BJ (cell line): Measurements from ENCODE around the gene PRM2. TPM values are rescaled to one million over a fixed set of nuclear protein-coding genes. Genes with fewer than 3 reads are reported as not detected.
A peak's percentile ranks its signal among the peaks of the same experiment; 100 is the strongest.

Source experiments
- CTCF ChIA-PET: fragments of 350-600 bp; formaldehyde crosslinking; extraction: SDS; loops from one replicate; lab custom pipeline; 2021; ENCODE audit warnings: antibody characterized with exemption, inconsistent platforms; lab: Yijun Ruan, JAX
- POLR2A ChIA-PET: fragments of 300-600 bp; sonication (Branson Sonifier 250); formaldehyde crosslinking; extraction: SDS; loops from one replicate; lab custom pipeline; 2021; ENCODE audit warnings: antibody characterized with exemption; lab: Charles Lee
- DNase-seq: peaks from one replicate; pipeline ENCODE4 v3.0.0-alpha.2; 2011; ENCODE audit warnings: low read depth
- H3K27me3 ChIP-seq: 2 replicates; pipeline ENCODE4 v1.6.0; 2011; ENCODE audit warnings: low read length; ENCODE audit not compliant: control insufficient read depth, insufficient read depth
- H3K36me3 ChIP-seq: 2 replicates; pipeline ENCODE4 v1.5.1; 2011; ENCODE audit warnings: low read length; ENCODE audit not compliant: control insufficient read depth, insufficient read depth
- H3K4me3 ChIP-seq: 2 replicates; pipeline ENCODE4 v1.5.1; 2011; ENCODE audit warnings: low read depth, mild to moderate bottlenecking, control low read depth, low read length
- CTCF ChIP-seq: IDR thresholded peaks from 2 replicates; pipeline ENCODE4 v1.5.1; 2011; ENCODE audit warnings: low read depth, mild to moderate bottlenecking, control low read depth, inconsistent platforms, low read length, moderate library complexity; ENCODE audit not compliant: insufficient read depth
- polyA plus RNA-seq: library from polyadenylated mRNA; depleted of rRNA; stranded (reverse); fragments of >200 nt; gene quantifications from 2 replicates; pipeline ENCODE4 v1.2.3, GENCODE V29; 2011

Gene PRM2
- polyA plus RNA-seq, 1 experiment = not detected

GRCh38 chr16:11297492-11298142, 21.3 kb upstream of the PRM2 start:
- no peak for TF ChIP-seq CTCF

GRCh38 chr16:11296706-11297491, 20.6 kb upstream of the PRM2 start:
- ChIA-PET CTCF (interaction anchor here (0.8 to 2.6 kb wide), 7 partner anchors 13 to 333 kb away, joined by 3 to 8 read pairs (median 4); partner anchors contain the start of gene SOCS1), POLR2A (no interaction called here)
- Histone ChIP-seq H3K36me3 (no peaks in the 10 kb centered on the region), H3K4me3 (no peak overlapping the region), H3K27me3 (no peaks in the 10 kb centered on the region)
- no peak for TF ChIP-seq CTCF
- DNase-seq = no peak

More at GRCh38 chr16:11297492-11298142, 21.3 kb upstream of the PRM2 start:
- H3K27me3 ChIP-seq = no peaks in the 10 kb centered on the region
- ChIA-PET POLR2A (interaction anchor here (0.6 kb wide), 1 partner anchor 273 kb away, joined by 3 read pairs; no protein-coding TSS in a partner anchor), CTCF (interaction anchor here (0.8 to 2.6 kb wide), 8 partner anchors 14 to 334 kb away, joined by 3 to 8 read pairs (median 4); partner anchors contain the start of gene SOCS1)
- DNase-seq = peak; percentile 22
- no peak overlapping the region for H3K4me3 ChIP-seq
- H3K36me3 ChIP-seq = no peaks in the 10 kb centered on the region

- CTCF ChIA-PET = interaction anchor here (1.0 to 1.3 kb wide), 2 partner anchors 13 to 100 kb away, joined by 4 read pairs; no protein-coding TSS in a partner anchor
- no peak for TF ChIP-seq CTCF
- no peaks in the 10 kb centered on the region for H3K27me3 ChIP-seq
- H3K36me3 ChIP-seq = no peaks in the 10 kb centered on the region
- POLR2A ChIA-PET = no interaction called here
- no peak overlapping the region for H3K4me3 ChIP-seq
- no peak for DNase-seq
These were observed 20.0 kb upstream of the PRM2 start for GRCh38 chr16:11296351-11296705.

DNA sequence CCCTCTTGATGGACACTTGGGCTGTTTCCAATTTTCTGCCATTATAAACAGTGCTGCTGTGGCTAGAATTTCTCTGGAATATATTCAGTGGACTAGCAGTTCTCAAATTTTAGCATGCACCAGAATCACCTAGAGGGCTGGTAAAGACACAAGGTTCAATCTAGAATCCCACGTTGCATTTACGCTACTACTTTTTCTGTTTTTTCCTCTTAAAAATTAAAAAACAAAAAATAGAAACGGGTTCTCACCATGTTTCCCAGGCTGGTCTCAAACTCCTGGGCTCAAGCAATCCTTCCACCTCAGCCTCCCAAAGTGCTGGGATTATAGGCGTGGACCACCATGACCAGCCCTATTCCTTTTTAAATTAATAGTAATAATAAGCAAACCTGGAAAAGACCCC, 19.4 kb upstream of the PRM2 start:
- no peak overlapping the region for H3K4me3 ChIP-seq
- no peak for DNase-seq
- no peak for TF ChIP-seq CTCF
- H3K27me3 ChIP-seq = peaks cover 2% of the 10 kb centered on the region; the same call in 1 of the 2 replicates
- POLR2A ChIA-PET = no interaction called here
- CTCF ChIA-PET = no interaction called here
- no peaks in the 10 kb centered on the region for H3K36me3 ChIP-seq
